Urothelium cell line (cell line): ENCODE measurements around the gene PDK3.

Experiments used
- DNase-seq: peaks from one replicate; pipeline ENCODE4 v3.0.0; 2011; ENCODE audit warnings: low spot score, mixed read lengths
- FAIRE-seq: peaks from 2 replicates; lab custom pipeline; 2011; peaks lifted over from hg19 to GRCh38; lab: Jason Lieb, UNC

The PDK3 gene

DNA sequence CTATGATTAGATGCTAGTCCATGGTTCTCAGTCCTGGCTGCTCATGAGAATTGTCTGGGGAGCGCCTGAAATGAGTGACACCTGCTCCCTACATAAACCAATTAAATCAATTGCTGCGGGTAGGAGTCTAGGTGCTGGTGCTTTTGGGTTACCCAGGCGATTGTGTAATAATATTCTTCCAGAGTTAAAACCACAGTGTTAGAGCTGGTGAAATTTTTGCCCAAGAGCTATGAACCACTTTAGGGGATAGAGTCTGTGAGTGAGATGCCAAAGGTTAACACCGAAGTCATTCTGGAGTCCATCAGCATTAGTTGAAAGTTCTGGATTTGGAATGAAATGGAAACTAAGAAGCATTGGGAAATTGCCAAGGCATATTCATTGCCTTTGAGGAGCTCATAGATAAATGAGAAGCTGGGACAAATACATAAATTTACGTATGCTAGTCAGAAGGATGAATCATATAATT is 15.3 kb downstream of the PDK3 start:
- DNase-seq (no peak), FAIRE-seq (no peak)

DNA sequence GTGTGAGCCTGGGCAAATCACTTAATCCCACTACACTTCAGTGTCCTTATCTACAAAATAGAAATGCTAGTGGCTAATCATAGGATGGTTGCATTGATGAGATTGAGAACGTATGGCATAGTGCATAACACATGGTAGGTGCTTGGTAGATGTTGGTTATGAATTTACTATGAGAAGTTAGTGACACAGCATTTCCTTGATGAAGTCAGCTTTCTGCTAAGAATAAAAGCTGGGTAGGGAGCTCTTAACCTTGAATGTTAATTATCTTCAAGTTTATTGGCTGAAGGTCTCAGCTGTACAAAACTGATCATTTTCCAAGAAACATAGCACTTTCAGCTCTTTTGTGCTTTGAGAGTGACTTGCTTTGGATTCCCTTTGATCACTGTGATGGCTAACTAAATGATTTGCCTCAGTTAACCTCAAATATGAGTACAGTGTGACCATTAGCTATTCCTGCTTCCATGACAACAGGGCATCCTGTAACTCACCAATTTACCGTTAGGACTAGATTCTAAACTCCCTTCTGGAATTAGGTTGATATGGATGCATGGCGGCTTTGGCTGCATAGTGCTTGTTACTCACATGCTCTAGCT is 17.8 kb downstream of the PDK3 start:
- DNase-seq = no peak
- FAIRE-seq = no peak

DNA sequence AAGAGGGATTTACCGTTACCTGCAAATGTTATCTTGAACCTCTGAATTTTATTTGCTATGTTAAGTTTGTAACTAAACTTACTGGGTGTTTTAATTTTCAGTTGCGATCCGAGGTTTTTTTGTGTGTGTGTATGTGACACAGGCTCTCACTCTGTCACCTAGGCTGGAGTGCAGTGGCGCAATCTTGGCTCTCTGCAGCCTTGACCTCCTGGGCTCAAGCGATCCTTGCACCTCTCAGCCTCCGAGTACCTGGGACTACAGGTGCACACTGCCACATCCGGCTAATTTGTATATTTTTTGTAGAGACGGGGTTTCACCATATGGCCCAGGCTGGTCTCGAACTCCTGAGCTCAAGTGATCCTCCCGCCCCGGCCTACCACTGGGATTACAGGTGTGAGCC is 18.5 kb downstream of the PDK3 start:
- FAIRE-seq (no peak), DNase-seq (no peak)

DNA sequence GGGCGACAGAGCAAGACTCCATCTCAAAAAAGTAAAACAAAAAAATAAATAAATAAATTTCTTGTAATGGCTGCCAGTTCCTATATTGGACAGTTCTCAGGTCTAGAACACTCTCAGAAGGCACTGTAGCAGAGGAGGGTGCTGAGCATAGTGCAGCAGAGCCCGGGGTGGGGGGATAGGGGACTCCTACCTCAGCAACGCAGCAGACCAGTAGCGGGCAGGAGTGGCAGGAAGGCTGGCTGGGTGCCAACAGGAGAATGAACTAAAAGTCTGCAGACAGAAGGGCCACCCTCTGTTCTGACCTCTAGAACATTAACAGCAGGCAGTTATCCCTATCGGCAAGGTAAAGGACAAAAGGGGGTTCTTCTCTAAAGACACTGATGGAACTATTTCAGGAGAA is 20.2 kb downstream of the PDK3 start:
- no peak for DNase-seq
- no peak for FAIRE-seq

DNA sequence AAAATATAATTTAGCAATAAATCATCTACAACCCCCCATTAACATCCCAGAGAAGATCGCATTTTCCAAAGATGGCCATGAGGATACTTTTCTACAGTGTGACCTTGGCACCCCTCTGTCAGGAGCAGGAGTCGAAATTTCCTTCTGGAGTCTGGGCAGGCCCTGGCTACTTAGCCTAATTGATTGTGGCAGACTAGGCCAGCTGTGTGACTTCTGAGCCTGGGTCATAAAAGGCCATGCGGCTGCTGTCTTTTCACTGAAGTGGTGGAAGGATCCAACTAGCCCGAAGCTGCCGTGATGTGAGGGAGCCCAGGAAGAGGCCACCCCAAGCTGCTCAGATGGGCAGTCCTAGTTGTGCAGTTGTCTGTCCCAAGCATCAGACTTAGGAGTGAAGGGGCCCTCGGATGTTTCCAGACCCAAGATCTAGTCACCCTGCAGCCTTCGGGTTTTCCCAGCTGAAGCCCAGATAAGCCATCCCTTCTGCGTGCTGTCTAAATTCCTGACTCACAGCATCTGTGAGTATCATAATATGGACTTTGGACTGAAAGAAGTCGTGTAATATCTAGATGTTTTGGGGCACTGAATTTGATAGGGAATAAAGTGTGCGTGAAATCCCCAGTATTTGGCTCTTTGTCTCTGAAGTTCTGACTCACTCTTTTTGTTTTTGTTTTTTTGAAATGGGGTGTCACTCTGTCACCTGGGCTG is 21.0 kb downstream of the PDK3 start:
- no peak for FAIRE-seq
- no peak for DNase-seq

DNA sequence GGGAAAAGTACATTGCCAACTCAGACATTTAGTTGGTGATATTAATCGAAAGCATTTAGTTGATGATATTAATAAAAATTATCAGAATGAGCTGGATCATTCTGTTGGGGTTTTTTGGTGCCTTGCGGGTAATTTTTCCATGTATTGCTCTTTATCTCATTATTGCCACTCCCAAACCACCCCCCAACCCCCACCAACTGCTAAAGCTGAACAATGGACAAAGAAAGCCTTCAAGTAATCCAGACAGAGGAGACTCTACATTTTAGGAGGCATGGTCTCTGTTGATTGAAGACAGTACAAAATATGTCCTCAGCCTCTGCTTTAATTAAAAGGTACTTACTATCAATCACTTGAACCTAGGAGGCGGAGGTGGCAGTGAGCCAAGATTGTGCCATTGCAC is 22.5 kb downstream of the PDK3 start:
- FAIRE-seq = no peak
- DNase-seq = no peak

DNA sequence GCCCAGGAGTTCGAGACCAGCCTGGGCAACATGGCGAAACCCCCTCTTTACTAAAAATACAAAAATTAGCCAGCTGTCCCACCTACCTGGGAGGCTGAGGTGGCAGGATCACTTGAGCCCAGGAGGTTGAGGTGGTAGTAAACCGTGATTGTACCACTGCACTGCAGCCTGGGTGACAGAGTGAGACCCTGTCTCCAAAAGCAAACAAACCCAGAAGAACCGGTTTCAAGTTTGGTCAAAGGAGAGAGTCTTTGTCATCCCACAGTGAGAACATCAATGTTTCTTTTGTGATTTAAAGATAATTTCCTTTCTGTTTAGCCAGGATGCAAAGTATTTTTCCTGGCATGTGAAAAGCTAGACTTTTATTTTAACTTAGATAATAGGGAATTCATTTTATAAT is 26.7 kb downstream of the PDK3 start:
- no peak for DNase-seq

DNA sequence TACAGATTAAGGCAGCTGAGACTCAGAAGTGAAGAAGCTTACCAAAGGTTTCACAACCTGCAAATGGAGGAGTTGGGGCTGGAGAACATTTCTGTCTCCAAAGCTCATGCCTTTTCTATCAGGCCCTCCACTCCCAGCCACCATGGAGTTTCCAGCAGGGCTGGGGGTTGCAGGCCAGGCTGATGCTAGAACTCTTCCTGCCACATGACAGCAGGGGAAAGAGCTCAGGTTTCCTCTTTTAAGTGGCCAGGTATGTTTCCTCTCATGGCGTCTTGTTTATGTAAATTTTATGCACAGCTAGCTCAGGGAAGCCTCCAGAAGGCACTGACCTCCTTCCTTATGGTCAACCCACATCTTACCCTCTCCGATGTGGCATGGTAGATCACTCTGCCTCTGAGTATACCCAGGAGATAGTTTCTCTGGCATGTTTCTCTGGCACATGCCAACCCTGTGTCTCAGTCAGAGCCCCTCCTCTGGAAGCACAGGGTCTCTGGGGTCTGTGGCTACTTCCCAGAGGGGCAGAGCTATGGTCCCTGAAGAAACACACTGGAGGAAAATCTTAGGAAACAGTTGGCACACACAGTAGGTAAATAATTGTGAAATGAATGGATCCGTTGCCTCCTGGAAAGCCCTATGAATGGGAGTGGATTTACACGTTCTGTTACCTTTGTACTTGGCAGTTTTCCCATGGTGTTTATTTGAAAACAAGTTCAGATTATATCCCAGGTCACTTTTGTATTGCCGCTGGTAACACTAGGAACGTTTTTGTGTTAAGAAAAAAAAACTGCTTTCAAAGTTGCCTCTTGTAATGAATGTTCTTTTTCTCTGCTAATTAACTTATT is 28.9 kb downstream of the PDK3 start:
- no peak for DNase-seq
- no peak for FAIRE-seq

More for the DNA sequence above, 26.7 kb downstream of the PDK3 start:
- no peak for FAIRE-seq

DNA sequence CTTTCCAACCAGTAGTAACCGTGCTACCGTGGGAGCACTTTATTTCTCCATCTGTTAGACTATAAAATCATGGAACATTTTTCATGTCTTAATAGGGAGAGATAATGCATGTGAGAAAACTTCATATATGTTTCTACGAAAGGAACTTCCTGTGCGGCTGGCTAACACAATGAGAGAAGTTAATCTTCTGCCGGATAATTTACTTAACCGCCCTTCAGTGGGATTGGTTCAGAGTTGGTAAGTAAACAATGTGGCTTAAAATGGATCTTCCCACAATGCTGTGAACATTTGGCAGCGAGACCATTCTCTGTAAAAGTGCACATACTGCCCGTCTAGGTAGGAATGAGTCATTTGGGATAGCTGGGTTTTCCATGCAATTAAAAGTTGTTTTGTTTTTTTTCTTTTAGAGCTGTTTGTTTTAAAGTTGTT is 29.6 kb downstream of the PDK3 start:
- DNase-seq = peak; percentile 32
- no peak for FAIRE-seq

DNA sequence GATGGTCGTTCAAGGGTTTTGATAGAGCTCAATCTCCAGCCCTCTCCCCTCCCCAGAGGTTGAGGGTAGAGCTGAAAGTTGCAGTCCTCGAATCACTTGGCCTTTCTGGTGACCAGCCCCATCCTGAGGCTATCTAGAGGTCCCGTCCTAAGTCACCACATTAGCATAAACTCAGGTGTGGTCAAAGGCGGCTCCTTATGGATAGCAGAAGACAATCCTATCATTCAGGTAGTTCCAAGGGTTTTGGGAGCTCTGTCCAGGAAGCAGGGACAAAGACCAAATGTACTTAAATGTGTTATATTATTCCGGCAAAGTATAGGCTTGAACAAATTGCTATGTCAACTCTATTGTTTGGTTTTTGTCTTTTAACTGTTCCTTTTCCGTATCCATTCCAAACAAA is 30.6 kb downstream of the PDK3 start:
- FAIRE-seq = no peak
- DNase-seq = no peak

DNA sequence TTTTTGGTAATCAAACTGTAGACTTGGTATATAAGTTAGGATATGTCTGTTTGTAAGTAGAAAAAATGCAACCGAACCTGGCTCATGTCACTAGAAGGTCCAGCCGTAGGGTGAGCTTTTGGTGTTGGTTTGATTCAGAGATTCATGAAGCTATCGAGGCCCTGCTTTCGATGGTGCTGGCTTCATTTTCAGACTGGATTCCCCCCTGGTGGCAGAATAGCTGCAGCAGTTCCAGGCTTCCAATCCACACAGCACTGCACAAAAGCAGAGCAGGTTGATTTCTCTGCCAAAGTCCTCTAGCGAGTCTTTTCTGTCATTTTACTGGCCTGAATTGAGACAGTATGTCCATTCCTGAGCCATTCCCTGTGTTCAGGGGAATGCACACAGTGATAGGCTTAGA is 33.1 kb downstream of the PDK3 start:
- FAIRE-seq (no peak), DNase-seq (no peak)

DNA sequence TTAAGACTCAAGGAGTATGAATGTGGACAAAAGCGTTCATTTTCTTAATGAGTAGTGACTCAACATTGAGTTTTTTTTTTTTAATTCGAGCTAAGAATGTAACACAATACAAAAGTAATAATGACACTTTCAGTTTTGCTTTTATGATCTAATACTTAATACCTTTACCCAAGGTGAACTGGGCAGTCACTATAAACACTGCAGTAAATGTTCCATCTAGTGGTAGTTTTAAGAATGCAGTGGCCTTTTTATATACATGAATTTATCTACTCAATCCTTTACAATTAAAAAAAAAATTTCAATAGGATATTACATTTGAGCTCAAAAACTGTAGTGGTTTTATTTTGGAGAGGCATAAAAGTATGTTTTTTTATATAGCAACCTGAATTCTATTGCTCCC is 33.9 kb downstream of the PDK3 start:
- FAIRE-seq (no peak), DNase-seq (no peak)

DNA sequence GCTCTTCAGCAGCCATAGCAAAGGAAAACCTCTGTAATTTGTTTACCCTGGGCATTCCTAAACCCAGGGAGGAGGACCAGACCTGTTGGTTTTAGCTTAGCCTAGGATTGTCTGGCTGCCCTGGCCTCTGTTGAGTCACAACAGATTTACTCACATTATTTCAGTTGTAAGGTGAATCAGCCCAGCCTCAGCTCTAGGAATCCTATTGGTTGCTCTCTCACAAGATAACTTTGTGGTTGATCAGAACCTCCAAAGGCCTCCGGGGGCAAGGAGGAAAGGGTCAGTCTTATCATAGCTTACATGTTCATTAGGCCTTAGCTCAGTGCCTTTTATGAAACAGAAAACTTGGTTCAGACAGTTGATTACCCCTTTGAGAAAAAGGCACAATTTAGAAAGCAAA is 41.0 kb downstream of the PDK3 start:
- no peak for FAIRE-seq
- no peak for DNase-seq

DNA sequence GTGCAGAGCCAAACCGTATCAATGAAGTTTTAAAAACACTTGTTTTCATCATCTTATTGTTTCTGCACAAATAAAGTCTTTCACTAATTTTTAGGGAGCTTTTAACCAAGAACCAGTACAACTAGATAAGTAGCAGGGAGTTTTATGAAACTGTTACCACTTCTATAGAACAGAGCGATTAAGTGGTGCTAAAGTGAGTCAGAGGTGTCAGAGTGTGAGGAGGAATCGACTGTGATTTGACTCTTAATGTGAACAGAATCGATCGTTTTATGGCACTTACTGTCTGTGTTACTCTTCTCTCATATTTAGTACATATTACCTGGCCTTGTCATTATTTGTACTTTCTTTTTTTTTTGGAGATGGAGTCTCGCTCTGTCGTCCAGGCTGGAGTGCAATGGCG is 43.3 kb downstream of the PDK3 start:
- FAIRE-seq (no peak), DNase-seq (no peak)

DNA sequence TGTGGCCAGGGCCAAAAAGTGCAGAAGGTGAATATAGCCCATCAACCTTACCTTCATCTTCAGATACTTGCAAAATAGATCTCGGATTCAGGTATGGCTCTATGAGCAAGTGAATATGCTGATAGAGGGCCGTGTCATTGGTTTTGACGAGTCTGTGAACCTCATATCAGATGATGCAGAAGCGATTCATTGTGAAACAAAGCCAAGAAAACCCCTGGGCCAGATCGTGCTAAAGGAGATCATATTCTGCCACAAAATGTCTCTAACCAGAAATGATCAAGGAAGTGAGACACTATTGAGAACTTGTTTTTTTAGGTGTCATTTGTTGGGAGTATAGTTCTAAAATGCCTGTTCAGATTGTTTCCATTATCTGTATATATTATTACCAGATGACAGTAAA is 48.3 kb downstream of the PDK3 start:
- DNase-seq = no peak
- no peak for FAIRE-seq

DNA sequence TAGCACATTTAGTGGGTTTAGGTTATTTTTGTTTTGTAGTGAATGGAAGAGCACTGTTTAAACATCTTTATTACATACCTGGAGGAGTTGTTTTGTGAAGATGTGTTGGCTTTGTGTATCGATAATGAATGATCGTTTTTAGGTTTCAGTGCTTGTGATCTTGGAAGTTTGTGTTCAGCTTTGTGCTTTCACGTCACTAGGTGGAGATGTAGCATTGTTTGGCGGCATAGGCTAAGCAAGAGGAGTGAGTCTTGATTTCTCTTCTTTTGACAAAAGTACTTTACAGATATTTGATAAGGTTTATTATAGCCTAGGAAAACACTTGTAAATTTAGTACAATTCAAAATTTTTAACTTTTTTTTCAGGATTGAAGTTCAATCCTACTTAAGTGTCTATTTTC is 50.4 kb downstream of the PDK3 start:
- FAIRE-seq = no peak

DNA sequence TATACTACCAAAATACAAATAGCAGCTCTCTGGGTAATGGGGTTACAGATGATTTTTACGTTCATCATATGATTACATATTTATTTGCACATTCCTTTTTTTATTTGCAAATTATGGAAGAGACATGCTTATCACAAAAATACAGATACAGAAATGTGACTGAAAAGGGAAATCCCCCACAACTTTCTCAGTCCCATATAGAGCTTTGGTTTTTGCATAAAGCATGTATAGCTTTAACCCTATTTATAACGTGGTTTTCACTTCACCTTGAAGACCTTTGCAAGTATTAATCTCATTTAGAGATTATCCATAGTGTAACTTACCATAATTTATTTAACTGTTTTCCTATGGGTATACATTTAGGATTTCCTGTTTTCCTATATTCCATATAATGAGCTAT is 55.4 kb downstream of the PDK3 start:
- DNase-seq (no peak), FAIRE-seq (no peak)

More for the DNA sequence above, 50.4 kb downstream of the PDK3 start:
- DNase-seq = no peak

DNA sequence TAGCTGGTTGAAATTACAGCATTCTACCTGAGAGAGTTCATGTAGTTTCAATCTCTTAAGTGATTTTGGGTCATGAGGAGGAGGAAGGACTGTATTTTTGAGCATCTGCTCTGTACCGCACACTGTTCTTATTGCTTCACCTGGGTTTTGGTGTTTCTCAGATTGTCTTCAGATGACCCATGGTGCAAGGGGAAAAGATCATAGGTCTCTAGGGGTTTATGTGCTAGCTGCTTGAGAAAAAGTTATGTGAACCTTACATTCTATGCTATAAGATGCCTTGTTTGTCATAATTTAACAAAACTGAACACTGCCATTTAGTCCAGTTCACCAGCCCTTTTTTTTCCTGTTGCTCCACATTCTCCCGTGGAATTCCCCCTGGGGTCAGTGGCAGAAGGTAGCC is 60.4 kb downstream of the PDK3 start:
- no peak for DNase-seq
- FAIRE-seq = no peak

DNA sequence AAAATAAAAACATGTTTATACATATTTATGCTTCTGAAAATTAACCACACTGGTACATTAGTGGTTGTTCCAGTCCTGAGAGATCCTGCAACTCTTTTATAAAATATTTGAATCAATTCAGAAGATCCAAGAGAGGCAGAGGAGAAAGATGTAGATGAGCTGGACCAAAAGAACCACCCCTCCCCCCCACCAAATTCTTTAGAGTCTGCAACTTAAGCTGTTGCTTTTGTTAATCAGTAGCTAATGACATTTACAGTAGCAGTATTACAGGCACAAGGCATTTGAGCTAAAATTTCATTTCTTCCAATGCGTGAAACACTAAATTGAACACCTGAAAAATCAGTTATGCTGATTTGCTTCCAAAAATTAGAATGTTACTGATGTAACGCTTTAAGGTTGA is 61.5 kb downstream of the PDK3 start:
- FAIRE-seq (no peak), DNase-seq (no peak)

DNA sequence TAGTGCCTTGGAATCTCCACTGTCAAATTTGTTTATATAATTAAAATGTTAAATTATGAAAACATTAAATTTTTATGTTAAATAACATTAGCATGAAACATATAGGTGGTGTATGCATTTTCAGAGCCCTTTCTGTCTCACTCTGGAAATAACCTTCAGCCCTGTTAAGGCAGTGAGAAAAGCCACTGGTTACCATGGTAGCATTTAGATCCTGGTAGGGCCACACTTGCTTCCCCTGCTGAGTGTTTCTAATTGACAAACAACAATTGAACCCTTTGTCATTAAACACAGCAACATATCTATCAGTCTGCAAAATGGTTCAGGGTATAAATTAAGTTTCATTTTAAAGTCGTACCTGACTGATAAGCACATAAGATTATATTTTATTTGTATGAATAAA is 63.5 kb downstream of the PDK3 start:
- no peak for FAIRE-seq
- no peak for DNase-seq

DNA sequence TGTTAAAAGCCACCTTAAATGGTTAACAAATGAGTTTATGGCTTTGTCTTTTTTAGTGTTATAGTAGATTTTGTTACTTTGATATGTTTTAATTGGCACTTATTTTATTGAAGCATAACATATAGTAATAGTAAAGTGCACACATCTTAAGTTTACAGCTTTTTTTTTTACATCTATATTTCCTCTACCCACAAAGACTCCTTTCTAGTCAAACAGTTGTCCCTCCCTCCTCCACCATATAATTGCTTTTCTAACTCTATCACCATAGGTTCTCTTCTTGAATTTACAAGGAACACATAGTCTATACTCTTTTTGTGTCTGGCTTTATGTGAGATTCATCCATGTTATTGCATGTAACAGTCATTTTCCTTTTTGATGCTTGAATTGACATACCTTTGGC is 71.5 kb downstream of the PDK3 start:
- no peak for DNase-seq
- no peak for FAIRE-seq

DNA sequence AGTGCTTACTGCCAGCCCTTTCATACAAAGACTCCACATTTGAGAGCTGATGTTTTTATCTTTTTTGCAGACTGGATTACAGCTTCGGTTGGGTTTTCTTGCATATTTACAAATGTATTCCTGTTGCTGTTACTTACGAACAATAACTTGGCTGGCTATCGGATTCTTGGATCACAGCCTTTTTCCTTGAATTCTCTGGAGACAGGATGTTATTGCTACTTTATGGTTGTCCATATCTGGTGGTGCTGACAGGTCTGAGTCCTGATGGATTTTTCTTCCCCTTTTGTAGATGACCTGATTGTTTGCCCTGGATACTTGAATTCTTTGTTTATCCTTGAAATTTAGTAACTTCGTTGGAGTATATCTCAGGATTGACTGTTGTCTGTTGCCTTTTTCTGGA is 77.7 kb downstream of the PDK3 start:
- no peak for FAIRE-seq
- DNase-seq = no peak
